GM10266 (cell line): ENCODE measurements around the gene UBB.

Experiments used
- DNase-seq: peaks from one replicate; pipeline ENCODE4 v3.0.0; 2012; ENCODE audit errors: extremely low spot score
- CTCF ChIP-seq: IDR thresholded peaks from 2 replicates; pipeline ENCODE4 v1.5.1; 2012; ENCODE audit warnings: mild to moderate bottlenecking, low read depth; ENCODE audit not compliant: control insufficient read depth, insufficient read depth; ENCODE audit errors: missing control alignments

The UBB gene

GRCh38 chr17:16380640-16381495 is at the start of gene UBB:
Gene UBB (plus strand): TSS chr17:16381091. CDS start chr17:16381908, 817 bp downstream.
- DNase-seq, result peak; percentile 93
- peak; percentile 20 for TF ChIP-seq CTCF

GRCh38 chr17:16338391-16338790 is 42.5 kb upstream of the UBB start:
- TF ChIP-seq CTCF, result no peak

GRCh38 chr17:16339402-16339801 is 41.5 kb upstream of the UBB start:
- no peak for DNase-seq
- no peak for TF ChIP-seq CTCF

More at GRCh38 chr17:16338391-16338790, 42.5 kb upstream of the UBB start:
- no peak for DNase-seq

DNA sequence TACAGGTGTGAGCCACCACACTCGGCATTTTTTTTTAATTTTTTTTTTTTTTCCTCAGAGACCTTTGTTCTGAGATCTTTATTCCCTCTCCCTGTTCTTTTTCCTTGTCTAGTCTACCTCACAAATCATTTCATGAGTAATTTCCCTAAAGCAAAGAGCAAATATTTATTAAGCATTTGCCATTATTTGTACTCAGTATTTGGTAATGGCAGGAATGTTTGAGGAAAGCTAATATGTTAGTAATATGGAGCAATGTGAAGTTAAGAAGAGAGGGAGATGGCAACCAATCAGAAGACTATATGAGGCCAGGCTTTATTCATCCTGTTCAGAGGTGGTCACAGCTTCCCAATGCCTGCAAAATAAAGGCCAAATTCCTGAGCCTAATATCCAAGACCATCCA is 40.9 kb upstream of the UBB start:
- no peak for DNase-seq
- no peak for TF ChIP-seq CTCF

DNA sequence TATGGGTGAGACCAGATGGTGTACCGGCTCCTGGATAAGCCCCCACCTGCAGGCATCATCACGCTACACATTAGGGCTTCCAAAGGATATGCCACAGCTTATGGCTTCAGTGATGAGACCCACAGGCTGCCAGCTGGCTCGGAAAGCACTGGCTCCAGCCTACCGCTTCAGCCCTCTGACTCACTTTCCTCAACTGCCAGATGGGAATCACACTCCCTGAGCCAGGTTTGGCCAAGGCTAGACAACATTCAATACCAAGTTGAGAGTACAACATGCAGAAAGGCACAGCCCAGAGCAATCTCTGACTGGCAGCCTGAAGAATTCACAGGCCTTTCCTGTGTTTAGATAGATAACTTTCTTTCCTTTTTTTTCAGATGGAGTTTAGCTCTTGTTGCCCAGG is 37.9 kb upstream of the UBB start:
- DNase-seq, result no peak
- TF ChIP-seq CTCF, result no peak

- no peak for TF ChIP-seq CTCF
- no peak for DNase-seq
These were observed 37.3 kb upstream of the UBB start for GRCh38 chr17:16343569-16343968.

- DNase-seq, result no peak
- TF ChIP-seq CTCF, result no peak
These were observed 35.3 kb upstream of the UBB start for GRCh38 chr17:16345565-16345964.
